GM18861 (cell line): Measurements from ENCODE around the gene CMIP.

Experiments
- ATAC-seq: cut with Tn5 transposase; IDR thresholded peaks from one replicate; pipeline ENCODE4 v1.9.1; 2021; ENCODE audit not compliant: unreplicated experiment

CMIP gene

GRCh38 chr16:81446907-81447268, 2.3 kb downstream of the CMIP start:
- no peak for ATAC-seq

GRCh38 chr16:81447383-81448101, 2.9 kb downstream of the CMIP start:
- no peak for ATAC-seq

- ATAC-seq: no peak
Measured at GRCh38 chr16:81448154-81449131, 3.8 kb downstream of the CMIP start.

- no peak for ATAC-seq
Measured at GRCh38 chr16:81449241-81449640, 4.6 kb downstream of the CMIP start.

GRCh38 chr16:81449899-81450608, 5.4 kb downstream of the CMIP start:
- no peak for ATAC-seq

GRCh38 chr16:81450783-81451491, 6.3 kb downstream of the CMIP start:
- ATAC-seq: no peak

GRCh38 chr16:81451753-81452680, 7.4 kb downstream of the CMIP start:
- ATAC-seq: no peak

- ATAC-seq: no peak
Measured at GRCh38 chr16:81453091-81453728, 8.6 kb downstream of the CMIP start.

GRCh38 chr16:81454044-81454443, 9.4 kb downstream of the CMIP start:
- no peak for ATAC-seq

- no peak for ATAC-seq
Measured at GRCh38 chr16:81455006-81455405, 10.4 kb downstream of the CMIP start.

GRCh38 chr16:81455720-81456494, 11.3 kb downstream of the CMIP start:
- no peak for ATAC-seq

- ATAC-seq: no peak
Measured at GRCh38 chr16:81456523-81457325, 12.1 kb downstream of the CMIP start.

- no peak for ATAC-seq
Measured at GRCh38 chr16:81457326-81458133, 12.9 kb downstream of the CMIP start.

GRCh38 chr16:81458149-81458669, 13.6 kb downstream of the CMIP start:
- no peak for ATAC-seq

GRCh38 chr16:81458827-81459598, 14.4 kb downstream of the CMIP start:
- ATAC-seq: no peak

GRCh38 chr16:81460075-81460474, 15.5 kb downstream of the CMIP start:
- no peak for ATAC-seq
